ENCODE data around the gene AATK.

AATK gene

DNA sequence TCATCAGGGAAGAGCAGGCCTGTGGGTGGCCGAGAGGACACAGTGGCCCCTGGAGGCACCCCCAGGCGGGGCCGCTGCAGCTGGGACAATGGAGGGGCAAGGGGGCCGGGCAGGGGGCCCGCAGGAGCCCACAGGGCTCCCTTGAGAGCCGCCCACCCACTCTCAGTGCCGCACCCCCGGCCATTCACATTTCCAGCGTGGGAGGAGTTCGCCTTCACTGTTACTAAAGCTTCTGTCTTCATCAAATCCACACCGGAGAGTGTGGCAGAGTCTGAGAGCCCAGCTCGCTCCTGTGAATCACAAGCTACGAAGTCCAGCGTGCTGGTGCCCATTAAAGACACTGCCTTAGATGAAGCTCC, 21.6 kb downstream of the AATK start:
- Histone ChIP-seq H3K9ac (ENCODE audit: low read length) (no peak overlapping the region), H3K4me1 (ENCODE audit: insufficient read depth, low read length) (peaks cover 4% of the 10 kb centered on the region), H3K27me3 (ENCODE audit: control insufficient read depth in 1 of 2, insufficient read depth in 2 of 2, low read length in 2 of 2) (no peaks in the 10 kb centered on the region), H3K36me3 (ENCODE audit: insufficient read depth, low read length) (no peaks in the 10 kb centered on the region), H3K4me3 (ENCODE audit: low read depth in 1 of 2, low read length in 2 of 2) (no peak overlapping the region), H3K9me3 (ENCODE audit: low read length) (no peaks in the 10 kb centered on the region), H3K27ac (ENCODE audit: low read depth, low read length) (no peak overlapping the region)

DNA sequence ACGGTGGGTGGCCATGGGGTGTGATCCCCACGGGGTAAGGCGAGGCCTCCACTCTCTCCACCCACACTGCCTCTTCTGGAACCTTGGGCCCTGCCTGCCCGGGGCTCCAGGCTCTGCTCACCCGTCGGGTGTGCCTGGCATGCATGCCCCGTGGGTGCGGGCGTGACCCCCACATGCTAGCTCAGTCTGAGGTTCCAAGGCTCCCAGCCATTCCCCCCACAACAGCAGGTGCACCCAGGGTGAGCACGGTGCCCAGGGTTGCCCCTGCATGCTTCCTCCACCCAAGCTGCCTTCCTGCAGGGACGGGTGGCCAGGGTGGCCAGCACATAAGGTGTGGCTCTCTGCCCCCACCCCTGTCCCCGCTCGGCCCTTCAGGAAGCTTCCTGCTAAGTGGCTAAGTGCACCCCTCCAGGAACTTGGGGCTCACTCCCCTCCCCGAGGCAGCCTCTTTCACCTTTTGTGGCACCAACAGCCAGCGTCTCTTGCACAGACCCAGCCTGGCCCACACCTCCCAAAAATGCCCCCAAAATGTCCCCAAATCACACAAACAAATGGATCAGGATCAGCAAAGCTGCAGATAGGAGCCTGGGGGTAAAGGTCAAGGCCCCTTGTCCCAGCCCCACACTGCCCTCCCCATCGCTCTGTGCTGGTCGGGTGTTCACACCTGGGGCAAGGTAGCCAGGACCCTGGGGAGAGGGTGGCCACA, 22.2 kb downstream of the AATK start:
- H3K9ac ChIP-seq (ENCODE audit: low read length) = no peak overlapping the region
- no peak overlapping the region for H3K27ac ChIP-seq (ENCODE audit: low read depth, low read length)
- H3K9me3 ChIP-seq (ENCODE audit: low read length) = no peaks in the 10 kb centered on the region
- H3K36me3 ChIP-seq (ENCODE audit: insufficient read depth, low read length) = no peaks in the 10 kb centered on the region
- H3K27me3 ChIP-seq (ENCODE audit: control insufficient read depth in 1 of 2, insufficient read depth in 2 of 2, low read length in 2 of 2) = no peaks in the 10 kb centered on the region
- H3K4me3 ChIP-seq (ENCODE audit: low read depth in 1 of 2, low read length in 2 of 2) = no peak overlapping the region
- peaks cover 4% of the 10 kb centered on the region for H3K4me1 ChIP-seq (ENCODE audit: insufficient read depth, low read length)

DNA sequence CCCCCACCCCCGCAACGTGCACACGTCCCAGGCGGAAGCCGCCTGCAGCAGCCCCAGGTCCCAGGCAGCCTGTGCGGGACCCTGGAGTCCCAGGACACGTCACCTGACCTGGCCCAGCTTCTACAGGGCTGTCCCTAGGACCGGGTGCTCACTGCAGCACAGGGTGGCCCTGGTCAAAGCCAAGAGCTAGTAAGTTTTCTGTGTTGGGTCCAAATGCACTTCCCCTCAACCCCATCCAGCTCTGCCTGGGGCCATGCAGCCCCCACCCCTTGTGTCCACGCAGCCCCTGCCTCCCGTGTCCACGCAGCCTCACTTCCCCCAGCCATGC, 22.9 kb downstream of the AATK start:
- no peak overlapping the region for H3K27ac ChIP-seq (ENCODE audit: low read depth, low read length)
- H3K9ac ChIP-seq (ENCODE audit: low read length) = no peak overlapping the region

DNA sequence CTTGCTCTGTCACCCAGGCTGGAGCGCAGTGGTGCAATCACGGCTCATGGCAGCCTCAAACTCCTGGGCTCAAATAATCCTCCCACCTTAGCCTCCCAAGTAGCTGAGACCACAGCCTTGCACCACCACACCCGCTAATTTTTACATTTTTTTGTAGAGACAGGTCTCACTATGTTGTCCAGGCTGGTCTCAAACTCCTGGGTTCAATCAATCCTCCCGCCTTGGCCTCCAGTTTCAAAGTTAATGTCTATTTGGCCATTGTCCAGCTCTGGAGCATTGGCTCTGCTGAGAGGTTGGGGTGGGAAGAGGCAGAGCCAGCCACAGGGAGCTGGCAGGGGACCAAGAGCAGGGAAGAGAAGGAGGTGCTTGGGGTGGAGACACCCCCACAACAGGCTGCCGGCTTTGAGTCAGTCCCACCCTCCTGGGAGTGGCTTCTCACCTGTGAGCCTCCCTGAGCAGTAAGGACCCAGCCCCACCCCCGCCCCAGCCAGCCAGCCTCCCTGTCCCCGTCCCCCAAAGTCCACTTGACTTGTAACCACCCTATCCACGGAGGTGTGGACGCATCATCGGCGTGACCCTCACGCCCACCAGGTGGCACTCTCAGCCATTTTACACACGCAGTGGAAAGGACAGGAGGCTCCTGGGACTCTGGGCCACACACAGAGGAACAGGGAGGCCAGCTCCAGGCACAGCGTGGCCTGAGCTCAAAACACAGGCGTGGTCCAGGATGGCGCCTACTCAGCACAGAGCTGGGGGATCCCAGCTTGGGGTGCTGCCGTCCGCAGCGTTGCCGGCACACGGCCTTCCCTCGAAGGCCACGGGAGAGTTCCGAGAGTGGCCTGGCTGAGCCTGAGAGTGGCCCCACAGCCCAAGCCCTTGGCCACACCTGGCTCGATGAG, 23.5 kb downstream of the AATK start:
- Histone ChIP-seq H3K27ac (ENCODE audit: low read depth, low read length) (no peak overlapping the region), H3K4me3 (ENCODE audit: low read depth in 1 of 2, low read length in 2 of 2) (no peak overlapping the region), H3K9ac (ENCODE audit: low read length) (no peak overlapping the region)

More for the DNA sequence above, 22.9 kb downstream of the AATK start:
- Histone ChIP-seq H3K27me3 (ENCODE audit: control insufficient read depth in 1 of 2, insufficient read depth in 2 of 2, low read length in 2 of 2) (no peaks in the 10 kb centered on the region), H3K4me1 (ENCODE audit: insufficient read depth, low read length) (peaks cover 4% of the 10 kb centered on the region), H3K9me3 (ENCODE audit: low read length) (no peaks in the 10 kb centered on the region), H3K36me3 (ENCODE audit: insufficient read depth, low read length) (no peaks in the 10 kb centered on the region), H3K4me3 (ENCODE audit: low read depth in 1 of 2, low read length in 2 of 2) (no peak overlapping the region)

DNA sequence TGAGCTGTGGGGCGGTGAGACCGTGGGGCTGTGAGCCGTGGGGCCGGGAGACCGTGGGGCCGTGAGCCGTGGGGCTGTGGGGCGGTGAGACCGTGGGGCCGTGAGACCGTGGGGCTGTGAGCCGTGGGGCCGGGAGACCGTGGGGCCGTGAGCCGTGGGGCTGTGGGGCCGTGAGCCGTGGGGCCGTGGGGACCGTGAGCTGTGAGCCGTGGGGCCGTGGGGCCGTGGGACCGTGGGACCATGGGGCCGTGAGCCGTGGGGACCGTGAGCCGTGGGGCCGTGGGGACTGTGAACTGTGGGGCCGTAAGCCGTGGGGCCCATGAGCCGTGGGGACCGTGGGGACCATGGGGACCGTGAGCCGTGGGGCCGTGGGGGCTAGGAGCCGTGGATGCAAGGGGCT, 25.3 kb downstream of the AATK start:
- no peak overlapping the region for H3K4me3 ChIP-seq (ENCODE audit: low read depth in 1 of 2, low read length in 2 of 2)
- no peaks in the 10 kb centered on the region for H3K9me3 ChIP-seq (ENCODE audit: low read length)
- H3K36me3 ChIP-seq (ENCODE audit: insufficient read depth, low read length) = no peaks in the 10 kb centered on the region
- H3K9ac ChIP-seq (ENCODE audit: low read length) = no peak overlapping the region
- H3K27ac ChIP-seq (ENCODE audit: low read depth, low read length) = no peak overlapping the region
- peaks cover 4% of the 10 kb centered on the region for H3K4me1 ChIP-seq (ENCODE audit: insufficient read depth, low read length)
- H3K27me3 ChIP-seq (ENCODE audit: control insufficient read depth in 1 of 2, insufficient read depth in 2 of 2, low read length in 2 of 2) = no peaks in the 10 kb centered on the region

More for the DNA sequence above, 23.5 kb downstream of the AATK start:
- Histone ChIP-seq H3K36me3 (ENCODE audit: insufficient read depth, low read length) (no peaks in the 10 kb centered on the region), H3K4me1 (ENCODE audit: insufficient read depth, low read length) (peaks cover 4% of the 10 kb centered on the region), H3K27me3 (ENCODE audit: control insufficient read depth in 1 of 2, insufficient read depth in 2 of 2, low read length in 2 of 2) (no peaks in the 10 kb centered on the region), H3K9me3 (ENCODE audit: low read length) (no peaks in the 10 kb centered on the region)

DNA sequence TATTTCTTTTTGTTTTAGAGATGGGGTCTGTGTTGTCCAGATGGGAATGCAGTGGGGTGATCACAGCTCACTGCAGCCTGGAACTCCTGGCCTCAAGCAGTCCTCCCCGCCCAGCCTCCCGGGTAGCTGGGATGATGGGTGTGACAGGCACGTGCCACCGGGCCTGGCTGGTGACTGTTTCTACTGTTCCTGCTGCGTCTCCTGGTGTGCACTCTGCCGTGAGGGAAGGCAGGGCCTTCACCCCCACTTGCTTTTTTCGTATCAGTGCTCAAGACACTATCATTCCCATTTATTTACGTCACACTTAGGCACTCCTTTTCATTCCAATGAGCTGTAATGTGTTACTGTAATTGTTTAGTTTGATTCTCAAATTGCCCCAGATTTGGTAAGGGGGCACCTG, 26.0 kb downstream of the AATK start:
- Histone ChIP-seq H3K4me3 (ENCODE audit: low read depth in 1 of 2, low read length in 2 of 2) (no peak overlapping the region), H3K9me3 (ENCODE audit: low read length) (no peaks in the 10 kb centered on the region), H3K36me3 (ENCODE audit: insufficient read depth, low read length) (no peaks in the 10 kb centered on the region), H3K9ac (ENCODE audit: low read length) (no peak overlapping the region), H3K27me3 (ENCODE audit: control insufficient read depth in 1 of 2, insufficient read depth in 2 of 2, low read length in 2 of 2) (no peaks in the 10 kb centered on the region), H3K27ac (ENCODE audit: low read depth, low read length) (no peak overlapping the region), H3K4me1 (ENCODE audit: insufficient read depth, low read length) (peaks cover 4% of the 10 kb centered on the region)

DNA sequence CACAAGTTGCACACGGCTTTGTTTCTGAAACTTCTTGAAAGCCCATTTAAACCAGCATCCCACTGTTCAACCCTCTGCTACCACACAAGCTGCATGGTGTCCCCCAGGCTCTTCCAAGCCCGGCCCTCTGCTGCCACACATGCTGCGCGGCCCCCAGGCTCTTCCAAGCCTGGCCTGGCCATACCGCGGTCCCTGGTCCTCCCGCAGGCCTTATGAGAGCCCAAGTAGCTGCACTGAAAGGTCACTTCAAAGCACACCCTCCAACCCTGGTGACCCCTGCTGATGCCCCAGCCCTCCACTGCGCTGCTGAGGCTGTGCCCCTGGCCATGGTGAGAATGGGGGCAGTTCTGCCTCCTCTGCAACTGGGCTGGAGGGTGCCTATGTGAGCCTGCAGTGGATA, 26.6 kb downstream of the AATK start:
- H3K36me3 ChIP-seq (ENCODE audit: insufficient read depth, low read length) = no peaks in the 10 kb centered on the region
- H3K9me3 ChIP-seq (ENCODE audit: low read length) = no peaks in the 10 kb centered on the region
- H3K9ac ChIP-seq (ENCODE audit: low read length) = no peak overlapping the region
- H3K27me3 ChIP-seq (ENCODE audit: control insufficient read depth in 1 of 2, insufficient read depth in 2 of 2, low read length in 2 of 2) = no peaks in the 10 kb centered on the region
- H3K4me3 ChIP-seq (ENCODE audit: low read depth in 1 of 2, low read length in 2 of 2) = no peak overlapping the region
- H3K4me1 ChIP-seq (ENCODE audit: insufficient read depth, low read length) = peaks cover 4% of the 10 kb centered on the region
- no peak overlapping the region for H3K27ac ChIP-seq (ENCODE audit: low read depth, low read length)

DNA sequence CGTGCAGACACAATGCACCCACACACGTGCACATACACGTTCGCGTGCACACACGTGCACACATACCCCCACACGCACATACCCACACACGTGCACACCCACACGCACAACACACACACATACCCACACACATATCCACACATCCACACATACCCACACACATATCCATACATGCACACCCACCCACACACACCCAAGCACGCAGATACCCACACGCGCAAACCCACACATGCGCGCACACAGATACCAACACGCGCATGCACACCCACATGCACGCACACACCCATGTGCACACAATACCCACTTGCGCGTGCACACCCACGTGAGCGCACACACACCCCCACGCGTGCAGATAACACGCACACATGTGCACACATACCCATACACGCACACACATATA, 27.5 kb downstream of the AATK start:
- Histone ChIP-seq H3K27ac (ENCODE audit: low read depth, low read length) (no peak overlapping the region), H3K9ac (ENCODE audit: low read length) (no peak overlapping the region), H3K36me3 (ENCODE audit: insufficient read depth, low read length) (no peaks in the 10 kb centered on the region), H3K4me1 (ENCODE audit: insufficient read depth, low read length) (peaks cover 4% of the 10 kb centered on the region), H3K27me3 (ENCODE audit: control insufficient read depth in 1 of 2, insufficient read depth in 2 of 2, low read length in 2 of 2) (no peaks in the 10 kb centered on the region), H3K9me3 (ENCODE audit: low read length) (no peaks in the 10 kb centered on the region), H3K4me3 (ENCODE audit: low read depth in 1 of 2, low read length in 2 of 2) (no peak overlapping the region)

DNA sequence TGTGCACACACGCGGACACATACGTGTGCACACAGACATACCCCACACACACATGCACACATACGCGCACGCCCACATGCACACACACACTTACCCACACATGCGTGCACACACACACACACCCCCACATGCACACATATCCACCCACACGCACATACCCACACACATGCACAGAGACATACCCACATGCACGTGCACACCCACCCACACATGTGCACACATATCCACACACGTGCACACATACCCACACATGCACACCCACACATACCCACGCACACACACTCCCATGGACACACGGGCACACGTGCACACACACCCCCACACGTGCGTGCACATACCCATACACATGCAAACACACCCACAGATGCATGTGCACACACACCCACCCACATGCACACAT, 27.9 kb downstream of the AATK start:
- no peak overlapping the region for H3K9ac ChIP-seq (ENCODE audit: low read length)
- no peaks in the 10 kb centered on the region for H3K9me3 ChIP-seq (ENCODE audit: low read length)
- H3K4me1 ChIP-seq (ENCODE audit: insufficient read depth, low read length) = peaks cover 4% of the 10 kb centered on the region
- no peaks in the 10 kb centered on the region for H3K36me3 ChIP-seq (ENCODE audit: insufficient read depth, low read length)
- no peak overlapping the region for H3K27ac ChIP-seq (ENCODE audit: low read depth, low read length)
- no peak overlapping the region for H3K4me3 ChIP-seq (ENCODE audit: low read depth in 1 of 2, low read length in 2 of 2)
- H3K27me3 ChIP-seq (ENCODE audit: control insufficient read depth in 1 of 2, insufficient read depth in 2 of 2, low read length in 2 of 2) = no peaks in the 10 kb centered on the region

DNA sequence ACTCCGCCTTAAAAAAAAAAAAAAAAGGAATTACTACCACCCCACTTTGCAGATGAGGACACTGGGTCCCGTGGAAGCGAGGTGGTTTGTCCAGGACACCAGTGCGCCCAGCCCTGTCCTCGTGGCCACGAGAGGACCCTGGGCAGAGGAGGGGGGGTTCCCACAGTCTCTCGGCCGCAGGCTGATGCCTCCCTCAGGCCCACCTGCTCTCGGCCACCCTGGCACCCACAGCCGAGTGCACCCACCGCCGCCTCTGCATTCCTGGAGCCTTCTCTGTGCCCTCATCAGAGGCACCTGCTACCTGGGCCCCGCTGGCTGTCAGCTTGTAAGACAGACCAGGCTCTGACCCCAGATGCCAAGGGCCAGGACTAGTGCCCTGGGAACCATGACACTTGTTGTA, 28.8 kb downstream of the AATK start:
- Histone ChIP-seq H3K27me3 (ENCODE audit: control insufficient read depth in 1 of 2, insufficient read depth in 2 of 2, low read length in 2 of 2) (no peaks in the 10 kb centered on the region), H3K27ac (ENCODE audit: low read depth, low read length) (no peak overlapping the region), H3K9me3 (ENCODE audit: low read length) (no peaks in the 10 kb centered on the region), H3K4me1 (ENCODE audit: insufficient read depth, low read length) (no peaks in the 10 kb centered on the region), H3K4me3 (ENCODE audit: low read depth in 1 of 2, low read length in 2 of 2) (no peak overlapping the region), H3K36me3 (ENCODE audit: insufficient read depth, low read length) (no peaks in the 10 kb centered on the region), H3K9ac (ENCODE audit: low read length) (no peak overlapping the region)

DNA sequence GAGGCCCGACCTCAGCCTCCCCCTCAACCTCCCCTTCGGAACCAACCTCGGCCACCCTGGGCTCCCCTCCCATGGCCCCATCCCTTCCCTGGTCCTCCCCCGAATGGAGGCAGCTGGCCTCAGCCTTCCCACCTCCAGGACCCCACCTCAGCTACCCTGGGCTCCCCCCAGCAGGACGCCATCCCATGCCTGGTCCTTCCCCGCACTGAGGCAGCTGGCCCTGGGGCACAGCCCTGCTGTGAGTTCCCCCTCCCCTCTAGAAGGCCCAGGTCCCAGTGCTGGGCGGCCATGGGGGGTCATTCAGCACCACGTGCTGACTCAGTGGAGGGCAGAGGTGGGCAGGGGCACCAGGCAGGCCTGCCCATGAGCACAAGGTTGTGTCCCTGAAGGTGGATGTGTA, 29.7 kb downstream of the AATK start:
- no peaks in the 10 kb centered on the region for H3K27me3 ChIP-seq (ENCODE audit: control insufficient read depth in 1 of 2, insufficient read depth in 2 of 2, low read length in 2 of 2)
- H3K36me3 ChIP-seq (ENCODE audit: insufficient read depth, low read length) = no peaks in the 10 kb centered on the region
- no peak overlapping the region for H3K27ac ChIP-seq (ENCODE audit: low read depth, low read length)
- no peak overlapping the region for H3K4me3 ChIP-seq (ENCODE audit: low read depth in 1 of 2, low read length in 2 of 2)
- no peak overlapping the region for H3K9ac ChIP-seq (ENCODE audit: low read length)
- no peaks in the 10 kb centered on the region for H3K4me1 ChIP-seq (ENCODE audit: insufficient read depth, low read length)
- no peaks in the 10 kb centered on the region for H3K9me3 ChIP-seq (ENCODE audit: low read length)
